NCI-H2171 (cell line): ENCODE results near the gene NUDT22.
"Not testable (repeated sequence)": the region's sequence is repeated elsewhere in the genome, so short reads cannot be mapped to it uniquely, and the experiment has no call there.

Experiments used
- DNase-seq: peaks from one replicate; lab custom pipeline; 2025; lab: John Stamatoyannopoulos, UW

Gene NUDT22

DNA sequence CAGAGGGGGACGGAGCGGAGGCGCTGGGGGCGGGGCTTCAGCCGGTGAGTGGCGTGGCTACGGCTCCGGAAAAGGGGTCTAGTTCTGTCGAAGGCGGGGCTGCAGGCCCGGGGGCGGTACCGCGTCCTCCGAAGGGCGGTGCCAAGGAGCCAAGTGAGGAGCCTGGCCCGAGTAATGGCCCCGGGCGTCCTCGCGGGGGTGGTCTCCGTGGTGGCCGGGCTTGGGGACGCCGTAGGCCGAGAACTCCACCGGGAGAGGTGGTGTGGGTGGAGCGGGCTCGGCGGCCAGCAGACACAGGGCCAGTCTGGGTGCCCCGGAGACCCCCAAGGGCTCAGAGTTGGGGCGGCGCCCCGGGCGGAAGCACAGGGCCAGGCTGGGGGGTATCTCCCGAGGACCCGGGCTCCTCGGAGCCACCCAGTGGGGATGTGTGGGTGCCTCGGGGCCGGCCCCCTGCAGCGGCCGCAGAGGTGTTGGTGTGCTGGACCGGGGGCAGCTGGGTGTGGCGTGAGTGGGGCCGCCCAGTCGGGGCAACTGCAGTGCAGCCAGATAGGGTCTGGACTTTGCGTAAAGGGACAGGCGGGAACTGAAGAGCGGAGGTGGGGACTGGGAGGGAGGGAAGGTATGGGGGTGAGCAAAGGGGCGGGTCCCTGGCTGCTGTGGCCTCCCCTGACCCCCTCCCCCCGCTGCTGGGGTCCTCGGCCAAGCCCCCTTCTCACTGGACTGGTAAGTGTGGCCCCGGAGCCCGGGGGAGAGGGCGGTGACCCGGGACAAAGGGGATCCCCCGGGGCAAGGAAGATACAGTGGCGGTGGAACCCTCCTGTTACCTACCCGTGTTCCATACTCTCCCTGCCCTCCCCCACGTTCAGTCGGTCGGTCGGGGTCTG is 15.7 kb downstream of the NUDT22 start:
- peak; percentile 98 for DNase-seq

DNA sequence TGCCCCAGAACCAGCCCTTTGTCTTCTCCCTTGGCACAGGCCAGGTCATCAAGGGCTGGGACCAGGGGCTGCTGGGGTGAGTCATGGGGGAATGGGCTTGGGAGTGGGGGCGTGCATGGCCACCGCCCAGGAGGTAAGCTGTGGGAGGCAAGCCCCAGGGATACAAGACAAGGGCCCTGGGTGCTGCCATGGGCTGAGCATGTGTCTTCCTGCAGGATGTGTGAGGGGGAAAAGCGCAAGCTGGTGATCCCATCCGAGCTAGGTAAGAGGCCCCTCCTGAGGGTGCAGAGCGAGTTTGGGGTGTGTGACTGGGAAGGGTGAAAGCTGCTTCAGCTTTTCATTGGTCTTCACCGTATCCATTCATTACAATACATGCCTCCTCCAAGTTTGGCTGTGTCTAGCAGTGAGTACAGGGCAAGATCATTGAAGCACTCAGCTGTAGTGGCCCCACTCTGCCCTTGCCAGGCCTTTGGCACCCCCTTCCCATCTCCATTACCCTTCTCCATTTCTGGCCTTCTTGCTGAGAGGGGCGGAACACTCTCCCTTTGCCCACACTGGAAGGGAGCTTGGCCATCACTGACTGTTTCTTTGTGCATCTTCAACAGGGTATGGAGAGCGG is 17.3 kb downstream of the NUDT22 start:
- no peak for DNase-seq

DNA sequence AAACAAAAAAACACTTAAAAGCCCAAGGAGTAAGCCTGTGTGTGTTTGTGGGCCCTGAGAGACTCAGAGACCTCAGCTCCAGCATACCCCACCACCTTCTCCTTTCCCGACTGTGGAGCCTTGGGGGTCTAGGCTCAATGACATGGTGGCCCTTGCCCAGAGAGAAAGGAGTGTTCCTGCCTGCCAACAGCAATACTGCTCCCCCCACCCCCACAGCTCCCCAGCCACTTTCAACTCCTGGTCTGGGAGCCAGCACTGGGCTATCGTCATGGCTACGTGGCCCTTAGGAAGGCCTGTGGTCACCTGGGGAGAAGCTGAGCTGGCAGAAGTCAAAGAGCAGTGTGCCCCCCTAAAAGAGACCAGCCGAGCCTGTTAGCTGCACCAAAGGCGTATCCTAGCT is 18.0 kb downstream of the NUDT22 start:
- no peak for DNase-seq

DNA sequence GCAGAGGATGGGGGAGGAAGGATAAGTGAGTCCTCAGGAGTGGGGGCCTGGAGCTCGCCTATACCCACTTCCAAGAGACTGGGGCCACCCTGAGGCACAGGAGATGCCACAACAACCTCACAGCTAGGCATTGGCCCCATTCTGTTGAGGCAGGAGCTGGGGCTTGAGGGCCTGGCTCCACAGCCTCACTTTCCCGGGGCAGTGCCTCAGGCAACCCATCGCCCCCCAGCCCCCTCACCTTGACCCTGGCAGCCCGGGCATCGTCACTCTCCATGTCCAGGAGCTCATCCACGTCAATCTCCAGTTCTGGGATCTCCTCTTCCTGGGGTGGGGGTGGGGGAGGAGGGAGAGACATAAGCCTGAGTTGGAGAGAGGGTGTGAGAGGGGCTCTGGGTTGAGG is 18.9 kb downstream of the NUDT22 start:
- DNase-seq: no peak

DNA sequence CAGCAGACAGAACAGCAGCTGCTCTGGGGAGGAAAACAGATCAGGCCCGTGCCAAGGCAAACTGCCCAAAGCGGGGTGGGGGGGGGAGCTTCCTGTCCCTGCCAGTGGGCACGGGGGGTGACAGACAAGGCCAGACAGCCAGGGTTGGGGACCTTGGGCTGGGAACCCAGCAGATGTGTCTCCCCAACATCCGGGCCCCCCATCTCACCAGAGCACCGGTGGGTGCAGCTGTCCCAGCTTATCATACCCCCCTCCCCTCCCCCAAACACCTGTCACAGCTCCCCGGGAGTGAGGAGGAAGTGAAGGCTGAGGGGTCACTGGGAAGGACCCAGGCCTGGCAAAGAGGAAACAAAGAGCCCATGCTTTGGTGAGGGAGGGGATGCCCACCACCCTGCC is 19.3 kb downstream of the NUDT22 start:
- DNase-seq: no peak

DNA sequence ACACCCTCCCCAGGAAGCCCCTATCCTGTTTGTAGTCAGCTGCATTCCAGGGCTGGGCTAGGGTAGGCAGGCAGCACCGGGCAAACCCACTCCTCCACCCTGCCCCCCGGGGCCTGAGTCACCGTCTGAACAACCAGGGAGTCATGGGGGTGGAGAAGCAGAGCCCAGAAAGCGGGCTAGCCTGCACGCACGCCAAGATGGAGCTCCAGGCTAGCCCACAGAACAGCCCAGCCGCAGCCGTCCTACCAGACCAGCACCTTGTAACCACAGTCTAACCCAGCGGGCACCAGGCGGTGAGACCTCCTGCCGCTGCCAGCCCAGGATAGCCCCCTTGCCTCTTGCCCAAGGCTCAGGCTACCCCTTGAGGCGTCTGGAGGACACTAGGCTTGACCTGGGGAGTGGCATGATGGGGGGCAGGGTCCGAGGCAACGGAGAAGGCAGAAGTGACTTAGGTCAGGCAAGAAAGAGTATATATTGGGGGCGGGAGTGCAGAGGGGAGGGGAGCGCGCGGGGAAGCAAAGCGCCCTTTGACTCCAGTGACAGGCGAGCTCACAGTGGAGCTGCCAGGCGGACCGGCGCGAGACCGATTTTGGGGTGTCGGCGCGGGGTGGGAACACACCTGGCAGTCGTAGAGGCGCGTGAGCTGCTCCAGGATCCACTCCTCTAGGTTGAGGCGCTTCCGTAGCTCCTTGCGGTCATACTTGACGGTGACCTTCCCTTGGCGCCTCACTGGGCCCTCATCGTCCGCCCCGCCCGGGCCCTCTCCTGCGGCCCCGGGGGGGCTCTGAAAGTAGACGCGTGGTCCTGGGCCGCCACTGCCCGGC is 19.9 kb downstream of the NUDT22 start:
- peak; percentile 43 for DNase-seq

DNA sequence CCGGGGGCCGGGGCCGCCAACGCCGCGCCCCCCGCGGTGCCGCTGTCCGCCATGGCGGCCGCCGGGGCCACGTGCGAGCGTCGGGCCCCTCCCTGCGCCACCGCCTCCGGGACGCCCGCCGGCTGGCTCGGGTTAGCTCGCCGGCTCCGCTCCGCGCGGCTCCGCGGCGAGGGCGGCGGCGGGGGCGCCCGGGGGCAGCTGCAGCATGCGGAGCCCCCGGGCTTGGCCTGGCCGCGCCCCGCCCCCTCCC is 20.5 kb downstream of the NUDT22 start:
- DNase-seq: not testable (repeated sequence)

DNA sequence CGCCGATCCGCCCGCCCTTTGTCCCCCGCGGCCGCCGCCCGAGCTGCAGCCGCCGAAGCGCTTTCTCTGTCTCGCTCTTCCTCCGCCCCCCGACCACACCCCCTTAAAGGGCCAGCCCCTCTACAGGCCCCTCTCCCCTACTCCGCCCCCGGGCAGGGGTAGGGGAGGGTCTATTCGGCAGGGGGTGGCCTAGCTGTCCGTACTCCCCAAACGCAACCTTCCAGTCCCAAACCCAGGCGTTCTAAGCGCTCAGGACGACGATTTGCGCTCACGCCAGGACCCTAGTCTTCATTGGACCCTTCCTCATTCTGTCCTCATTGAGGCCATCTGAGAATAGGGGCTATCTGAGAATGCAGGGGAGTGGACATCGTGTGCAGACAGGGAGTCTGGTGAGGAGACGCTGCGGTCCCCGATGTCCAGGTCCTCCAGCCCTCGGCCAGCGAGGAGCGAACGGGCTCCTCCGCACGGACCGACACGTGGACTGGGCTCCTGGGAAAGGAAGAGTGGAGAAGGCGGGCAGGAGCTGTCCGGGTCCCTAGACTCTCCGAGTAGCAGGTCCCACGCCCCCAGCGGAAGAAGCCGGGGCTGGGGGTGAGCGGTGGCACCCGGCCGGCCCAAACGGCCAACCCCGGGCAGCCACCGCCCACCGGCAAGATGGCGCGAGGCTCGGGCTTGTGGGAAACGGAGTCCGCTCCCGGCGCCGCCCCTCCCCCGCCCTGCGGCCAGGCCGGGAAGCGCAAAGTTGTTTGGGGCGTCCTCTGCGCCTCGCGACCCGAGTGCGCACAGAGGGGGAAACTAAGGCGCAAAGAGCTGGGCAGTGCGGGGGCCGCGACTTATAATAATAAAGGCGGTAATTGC is 21.0 kb downstream of the NUDT22 start, which contains the start of gene PPP1R14B:
TSS of gene PPP1R14B (minus strand) at position 73 of the 858 bp plus-strand sequence. CDS start 270 bp downstream, outside the sequence.
- DNase-seq: peak; percentile 79

DNA sequence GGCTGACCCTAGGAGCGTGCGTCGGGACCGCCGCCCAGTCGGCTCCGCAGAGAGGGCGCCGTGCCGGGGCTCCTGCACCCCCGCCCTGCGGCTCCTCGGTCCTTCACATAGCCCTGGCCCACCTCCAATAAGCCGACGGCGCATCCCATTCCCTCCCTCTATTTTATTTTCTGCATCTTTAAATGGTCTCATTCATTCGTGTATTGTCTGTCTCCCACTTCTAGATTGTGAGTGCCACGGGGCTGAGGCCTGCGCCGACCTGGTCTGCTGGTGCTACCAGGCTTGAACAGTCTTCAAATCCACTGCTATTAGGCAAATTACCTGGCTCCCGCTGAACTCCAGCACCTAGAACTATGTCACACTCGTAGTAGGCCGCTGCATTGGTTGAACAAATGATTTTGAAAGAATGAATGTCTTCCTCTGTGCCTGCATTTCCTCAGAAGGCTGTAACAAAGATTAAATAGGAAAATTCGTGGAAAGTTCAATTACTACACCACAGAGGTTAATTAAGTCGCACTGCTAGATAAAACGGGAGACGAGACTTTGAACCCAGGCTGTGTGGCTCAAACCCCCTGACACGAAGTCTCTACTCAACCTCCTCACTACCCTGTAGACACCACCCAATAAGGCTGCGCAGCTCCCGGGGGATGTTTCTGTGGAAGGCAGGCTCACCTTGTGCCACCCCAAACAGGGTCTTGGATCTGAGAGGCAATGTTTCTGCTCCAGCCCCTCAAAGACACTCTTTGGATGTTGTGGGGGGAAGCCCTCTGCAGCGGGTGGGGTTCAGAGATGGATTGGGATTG is 21.9 kb downstream of the NUDT22 start:
- no peak for DNase-seq

DNA sequence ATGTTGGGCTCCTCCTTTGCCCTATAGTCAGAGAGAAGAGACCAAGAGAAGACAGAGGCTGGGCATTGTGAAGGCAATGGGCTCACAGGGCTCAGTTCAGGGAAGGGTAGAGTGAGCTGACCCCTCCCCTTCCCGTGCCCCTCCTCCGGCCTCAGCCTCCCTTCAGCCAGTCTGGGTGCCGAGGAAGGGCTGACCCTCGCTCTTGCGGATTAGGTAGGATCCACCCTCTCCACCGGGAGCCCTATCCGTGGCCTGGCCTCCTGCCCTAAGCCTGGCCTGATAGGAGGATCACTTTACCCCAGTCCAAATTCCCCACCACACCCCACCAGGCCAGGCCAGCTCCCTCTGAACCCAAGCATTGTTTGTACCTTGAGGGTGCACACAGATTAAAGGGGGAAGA is 22.5 kb downstream of the NUDT22 start:
- DNase-seq: no peak

DNA sequence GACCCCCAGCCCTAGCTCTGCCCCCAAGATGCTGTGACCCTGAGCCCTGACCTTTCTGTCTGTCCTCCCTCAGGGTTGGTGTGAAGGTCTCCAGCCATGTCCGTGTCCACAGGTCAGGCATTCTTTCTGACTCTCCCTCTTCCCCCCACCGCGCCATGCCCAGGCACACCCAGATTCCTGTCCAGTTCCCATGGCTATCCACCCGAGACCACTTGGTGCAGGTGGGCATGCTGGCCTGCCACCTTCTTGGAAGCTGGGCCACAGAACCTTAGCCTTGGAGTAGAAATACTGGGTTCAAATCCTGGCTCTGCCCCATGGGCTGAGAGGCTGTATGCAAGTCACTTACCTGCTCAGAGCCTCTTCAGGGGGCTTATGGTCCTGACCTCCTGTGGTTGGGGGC is 23.0 kb downstream of the NUDT22 start:
- DNase-seq: no peak

DNA sequence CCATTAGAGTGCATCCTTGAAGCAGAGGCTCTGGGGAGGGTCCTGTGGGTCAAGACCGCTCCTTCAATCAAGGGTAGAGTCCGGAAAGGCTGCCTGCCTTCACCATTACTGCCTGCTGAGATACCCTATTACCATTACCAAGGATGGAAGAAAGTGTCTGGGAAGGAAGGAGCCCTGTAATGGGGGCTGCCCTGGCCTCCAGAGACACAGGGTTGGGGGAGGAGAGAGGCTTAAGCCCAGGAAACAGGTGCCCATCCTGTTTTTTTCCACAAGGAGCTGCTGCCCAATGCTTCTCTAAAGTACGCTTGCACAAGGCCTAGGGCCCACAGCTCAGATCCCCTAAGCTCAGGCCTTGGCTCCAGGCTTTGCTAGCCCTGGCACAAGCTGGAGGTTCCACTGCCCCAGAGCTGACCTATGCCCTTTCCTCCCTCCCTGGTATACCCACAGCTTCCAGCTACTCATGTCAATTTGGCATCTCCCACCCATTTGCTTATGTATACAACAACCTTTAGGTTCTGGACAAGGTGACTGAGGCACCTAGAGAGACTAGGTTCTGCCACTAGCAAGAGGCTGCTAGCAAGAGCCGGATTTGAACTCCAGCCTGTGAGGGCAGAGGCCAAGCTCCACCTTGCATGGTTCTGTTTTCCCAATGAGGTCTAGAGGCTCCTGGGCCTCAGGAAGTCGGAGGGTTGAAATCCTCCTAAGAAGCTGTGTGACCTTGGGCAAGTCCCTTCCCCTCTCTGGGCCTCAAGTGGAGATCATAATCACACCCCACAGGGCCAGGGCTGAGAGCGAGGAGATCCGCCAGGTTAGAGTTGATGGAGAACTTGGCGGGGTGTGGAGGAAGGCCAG is 23.7 kb downstream of the NUDT22 start:
- DNase-seq: no peak

DNA sequence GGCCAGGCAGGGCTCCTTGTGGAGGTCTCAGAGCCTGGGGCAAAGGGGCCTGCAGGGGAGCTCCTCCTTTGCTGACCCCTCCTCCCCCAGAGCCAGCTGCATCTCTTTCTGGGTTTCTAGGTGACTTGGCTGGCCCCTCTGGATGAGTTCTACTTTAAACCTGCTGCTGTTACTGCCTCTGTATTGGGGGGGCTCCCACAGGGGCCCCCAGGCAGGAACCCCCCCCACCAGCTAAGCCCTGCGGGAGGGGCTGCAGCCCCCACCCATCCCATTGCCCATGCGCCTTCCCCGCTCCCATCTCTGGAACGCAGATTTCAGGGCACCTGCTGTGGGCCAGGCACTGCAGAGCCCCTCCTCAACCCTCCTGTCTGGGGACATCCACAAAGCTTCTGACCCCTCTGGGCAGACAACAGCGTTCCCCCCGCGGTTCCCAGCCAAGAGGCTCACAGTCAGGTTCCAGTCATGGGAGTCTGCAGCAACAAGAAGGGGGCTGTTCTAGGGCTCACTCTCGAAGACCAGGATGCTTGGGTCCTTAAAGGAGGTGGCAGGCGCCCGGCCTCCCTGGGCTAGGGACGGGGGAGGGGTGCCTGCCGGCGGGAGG is 24.4 kb downstream of the NUDT22 start:
- DNase-seq: no peak

DNA sequence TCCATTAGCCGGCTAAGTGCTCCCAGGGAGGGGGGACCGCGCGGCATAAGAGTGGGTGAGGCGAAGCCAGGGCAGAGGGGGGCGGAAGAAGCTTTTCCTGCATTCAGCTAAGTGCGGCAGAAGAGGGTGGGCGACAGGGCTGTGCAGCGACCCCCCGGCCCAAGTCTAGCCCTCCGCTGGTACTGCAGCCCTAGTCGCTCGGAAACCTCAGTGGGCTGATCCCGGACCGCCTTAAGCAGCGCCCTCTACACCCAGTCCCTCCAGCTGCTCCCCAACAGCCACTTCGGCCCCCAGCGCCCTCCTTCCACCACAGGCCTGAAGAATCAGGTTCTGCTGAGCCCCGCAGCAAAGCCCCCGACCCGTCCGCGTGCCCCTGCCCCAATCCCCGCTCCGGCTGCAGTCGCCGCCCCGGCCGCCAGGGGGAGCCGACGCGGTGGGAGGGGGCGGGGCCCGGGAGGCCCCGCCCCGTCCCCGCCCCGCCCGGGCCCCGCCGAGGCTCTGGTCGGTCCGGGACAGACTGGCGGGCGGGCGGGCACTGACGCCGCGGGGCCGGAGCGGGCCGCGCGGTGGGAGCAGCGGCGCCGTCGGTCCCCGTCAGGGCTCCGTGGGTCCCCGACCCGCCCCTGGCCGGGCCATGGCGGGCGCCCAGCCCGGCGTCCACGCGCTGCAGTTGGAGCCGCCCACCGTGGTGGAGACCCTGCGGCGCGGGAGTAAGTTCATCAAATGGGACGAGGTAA is 25.1 kb downstream of the NUDT22 start, which contains the start of gene PLCB3:
TSS of gene PLCB3 (plus strand) at position 515 of the 737 bp plus-strand sequence. CDS start at position 635, 120 bp downstream.
- peak; percentile 61 for DNase-seq

DNA sequence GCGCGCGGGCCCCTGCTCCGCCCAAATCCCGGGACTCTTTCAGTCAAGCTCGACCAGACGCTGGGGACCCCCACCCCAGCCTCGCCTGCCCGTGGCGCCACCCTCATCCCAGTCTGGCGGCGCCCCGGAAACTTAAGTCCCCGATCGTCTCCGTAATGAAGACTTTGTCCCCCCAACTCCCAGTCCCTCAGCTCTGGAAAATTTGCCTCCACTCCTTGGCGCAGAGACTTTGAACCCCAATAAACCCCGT is 25.6 kb downstream of the NUDT22 start:
- no peak for DNase-seq

DNA sequence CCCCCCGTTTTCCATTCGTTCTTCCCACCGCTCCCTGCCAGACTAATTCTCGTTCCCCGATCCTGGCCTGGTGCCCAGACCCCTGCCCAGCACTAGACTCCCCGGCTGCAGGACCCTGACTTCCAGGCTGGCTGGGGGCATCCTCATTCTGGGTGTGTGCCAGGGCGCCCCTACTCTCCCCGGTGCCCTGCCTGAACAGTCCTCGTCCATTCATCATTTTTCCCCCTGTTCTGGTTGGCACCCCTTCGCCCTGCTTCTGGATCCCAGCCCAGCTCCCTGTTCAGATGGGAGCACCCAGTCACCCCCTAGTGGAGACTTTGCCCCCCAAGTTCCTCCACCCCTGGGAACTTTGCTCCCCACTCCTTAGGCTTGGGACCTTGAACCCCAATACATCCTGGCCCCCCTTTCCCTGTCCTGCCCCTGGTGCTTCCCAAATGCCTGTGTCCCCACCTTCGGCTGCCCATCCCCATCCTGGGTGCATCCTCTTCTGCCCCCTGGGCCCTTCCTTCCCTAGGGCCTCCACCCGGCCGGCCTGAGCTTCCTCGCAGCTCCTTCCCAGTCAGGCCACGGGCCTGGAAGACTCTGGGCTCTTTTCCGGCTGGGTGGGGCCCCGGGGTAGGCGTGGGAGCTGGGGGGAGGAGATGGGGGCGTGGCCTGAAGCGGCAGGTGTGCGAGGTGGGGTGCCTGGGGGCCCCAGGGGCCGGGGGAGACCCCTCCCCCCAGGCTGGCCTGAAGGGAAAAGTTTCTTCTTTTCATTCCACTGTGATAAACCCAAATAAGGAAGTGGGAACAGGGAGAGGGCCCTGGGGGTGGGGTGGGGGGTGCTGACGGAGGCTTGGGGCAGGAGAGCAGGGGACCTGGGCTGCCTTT is 26.2 kb downstream of the NUDT22 start:
- DNase-seq: no peak

DNA sequence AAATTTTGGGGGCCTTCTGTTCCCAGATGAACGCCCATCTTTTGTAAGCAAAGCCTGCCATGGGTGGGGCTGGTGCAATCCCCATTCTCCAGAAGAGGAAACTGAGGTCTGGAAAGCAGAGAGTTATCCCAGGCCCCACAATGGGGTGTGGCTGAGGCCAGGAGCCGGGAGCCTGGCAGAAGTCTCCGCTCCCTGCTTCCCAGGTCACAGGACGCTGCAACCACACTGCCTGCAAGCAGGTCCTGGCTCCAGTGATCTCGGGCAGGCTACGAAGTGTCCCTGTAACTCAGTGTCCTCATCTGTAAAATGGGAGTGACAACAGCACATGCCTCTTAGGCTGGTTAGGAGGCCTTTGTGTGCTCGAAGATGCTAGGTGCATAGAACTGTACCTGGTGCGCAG is 27.0 kb downstream of the NUDT22 start:
- no peak for DNase-seq

DNA sequence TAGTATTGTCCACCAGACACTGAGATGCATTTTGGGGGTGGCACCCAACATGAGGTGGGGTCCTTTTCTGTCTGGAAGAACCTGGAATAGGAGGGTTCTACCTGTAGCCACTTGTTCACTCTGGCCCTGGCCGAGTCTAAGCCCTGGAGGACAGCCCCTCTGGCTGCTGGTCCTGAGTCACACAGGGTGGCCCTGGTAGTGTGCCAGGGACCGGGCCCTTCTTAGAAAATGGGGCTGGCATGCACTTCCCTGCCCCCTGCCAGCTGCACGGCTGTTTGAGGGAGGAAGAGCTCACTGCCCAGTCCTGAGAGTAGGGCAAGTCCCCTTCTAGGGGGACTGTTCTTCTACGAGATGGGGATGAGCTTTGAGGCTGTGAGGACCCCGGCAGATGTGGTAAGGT is 27.4 kb downstream of the NUDT22 start:
- no peak for DNase-seq
